ENCODE results near the gene CHRM2. TPM values are rescaled to one million over a fixed set of nuclear protein-coding genes. Genes with fewer than 3 reads are reported as not detected.

Gene CHRM2
- total RNA-seq, 2 donors from 2014 or later: not detected

GRCh38 chr7:136947347-136947746, 78.9 kb downstream of the CHRM2 start:
- Mint-ChIP-seq H3K4me1 (no peaks in the 10 kb centered on the region), H3K4me3 (no peak overlapping the region), H3K36me3 (ENCODE audit: low read depth) (no peaks in the 10 kb centered on the region), H3K27ac (no peak overlapping the region), H3K27me3 (no peaks in the 10 kb centered on the region)
- DNase-seq (no peak), ATAC-seq (no peak)
- H3K9me3 ChIP-seq (ENCODE audit: control insufficient read depth, low read length, poor library complexity, severe bottlenecking): peaks cover 2% of the 10 kb centered on the region

DNA sequence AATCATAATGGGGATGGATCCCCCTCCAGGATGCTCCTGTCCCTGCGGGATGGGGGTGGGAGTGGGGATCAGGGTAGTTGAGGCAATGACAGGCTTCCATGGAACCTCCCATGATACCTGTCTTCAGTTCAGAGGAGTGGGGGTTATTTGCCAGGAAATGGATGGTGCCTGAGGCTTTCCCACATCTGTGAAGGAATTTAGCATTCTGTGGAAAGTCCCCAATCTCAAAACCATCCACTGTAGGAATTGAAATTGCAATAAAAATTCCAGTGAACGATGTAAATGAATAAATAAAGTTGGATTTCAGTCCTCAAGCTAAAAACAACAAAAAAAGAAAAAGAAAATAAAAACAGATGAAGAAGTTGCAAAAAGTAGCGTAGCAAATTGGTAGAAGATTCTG, 81.9 kb downstream of the CHRM2 start:
- H3K4me3 Mint-ChIP-seq: no peak overlapping the region
- ATAC-seq (no peak), DNase-seq (no peak)
- H3K27ac Mint-ChIP-seq: no peak overlapping the region
- no peaks in the 10 kb centered on the region for H3K36me3 Mint-ChIP-seq (ENCODE audit: low read depth)
- H3K4me1 Mint-ChIP-seq: no peaks in the 10 kb centered on the region
- peaks cover 2% of the 10 kb centered on the region for H3K9me3 ChIP-seq (ENCODE audit: control insufficient read depth, low read length, poor library complexity, severe bottlenecking)
- no peaks in the 10 kb centered on the region for H3K27me3 Mint-ChIP-seq

- H3K4me3 Mint-ChIP-seq: no peak overlapping the region
- no peaks in the 10 kb centered on the region for H3K27me3 Mint-ChIP-seq
- DNase-seq: no peak
- no peak overlapping the region for H3K27ac Mint-ChIP-seq
- H3K36me3 Mint-ChIP-seq (ENCODE audit: low read depth): no peaks in the 10 kb centered on the region
- H3K9me3 ChIP-seq (ENCODE audit: control insufficient read depth, low read length, poor library complexity, severe bottlenecking): peaks cover 2% of the 10 kb centered on the region
- ATAC-seq: no peak
- no peaks in the 10 kb centered on the region for H3K4me1 Mint-ChIP-seq
Measured at GRCh38 chr7:136953386-136953785, 84.9 kb downstream of the CHRM2 start.

- H3K27ac Mint-ChIP-seq: no peak overlapping the region
- no peak for ATAC-seq
- no peak overlapping the region for H3K4me3 Mint-ChIP-seq
- H3K9me3 ChIP-seq (ENCODE audit: control insufficient read depth, low read length, poor library complexity, severe bottlenecking): no peaks in the 10 kb centered on the region
- no peaks in the 10 kb centered on the region for H3K4me1 Mint-ChIP-seq
- H3K27me3 Mint-ChIP-seq: no peaks in the 10 kb centered on the region
- H3K36me3 Mint-ChIP-seq (ENCODE audit: low read depth): no peaks in the 10 kb centered on the region
- no peak for DNase-seq
Measured at GRCh38 chr7:136956232-136956631, 87.8 kb downstream of the CHRM2 start.

GRCh38 chr7:136956671-136957070, 88.2 kb downstream of the CHRM2 start:
- DNase-seq (no peak), ATAC-seq (no peak)
- H3K4me1 Mint-ChIP-seq: no peaks in the 10 kb centered on the region
- H3K4me3 Mint-ChIP-seq: no peak overlapping the region
- H3K9me3 ChIP-seq (ENCODE audit: control insufficient read depth, low read length, poor library complexity, severe bottlenecking): no peaks in the 10 kb centered on the region
- H3K27me3 Mint-ChIP-seq: no peaks in the 10 kb centered on the region
- no peak overlapping the region for H3K27ac Mint-ChIP-seq
- H3K36me3 Mint-ChIP-seq (ENCODE audit: low read depth): no peaks in the 10 kb centered on the region

DNA sequence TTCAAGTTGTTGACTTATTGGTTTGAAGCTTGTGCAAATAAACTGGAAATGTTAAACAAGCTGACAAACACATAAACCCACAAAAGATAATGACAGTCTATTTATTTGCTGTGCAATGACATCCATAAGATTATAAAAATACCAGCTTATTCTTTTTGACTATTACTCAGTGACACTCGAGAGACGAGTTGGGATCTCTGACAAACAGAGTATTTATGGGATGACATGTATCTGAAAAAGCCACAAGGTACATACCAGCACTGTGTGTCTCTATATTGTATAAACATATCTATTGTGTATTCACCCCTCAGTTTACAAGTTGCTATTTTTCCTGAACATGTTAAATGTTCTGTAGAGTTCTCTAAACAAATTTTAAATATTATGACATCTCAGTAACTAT, 88.9 kb downstream of the CHRM2 start:
- no peak overlapping the region for H3K27ac Mint-ChIP-seq
- no peak overlapping the region for H3K4me3 Mint-ChIP-seq
- no peaks in the 10 kb centered on the region for H3K9me3 ChIP-seq (ENCODE audit: control insufficient read depth, low read length, poor library complexity, severe bottlenecking)
- no peaks in the 10 kb centered on the region for H3K27me3 Mint-ChIP-seq
- no peak for DNase-seq
- ATAC-seq: no peak
- no peaks in the 10 kb centered on the region for H3K36me3 Mint-ChIP-seq (ENCODE audit: low read depth)
- H3K4me1 Mint-ChIP-seq: no peaks in the 10 kb centered on the region

GRCh38 chr7:136958016-136958415, 89.6 kb downstream of the CHRM2 start:
- Mint-ChIP-seq H3K4me1 (no peaks in the 10 kb centered on the region), H3K27ac (no peak overlapping the region), H3K36me3 (ENCODE audit: low read depth) (no peaks in the 10 kb centered on the region), H3K4me3 (no peak overlapping the region), H3K27me3 (no peaks in the 10 kb centered on the region)
- ATAC-seq (no peak), DNase-seq (no peak)
- H3K9me3 ChIP-seq (ENCODE audit: control insufficient read depth, low read length, poor library complexity, severe bottlenecking): no peaks in the 10 kb centered on the region

- H3K36me3 Mint-ChIP-seq (ENCODE audit: low read depth): no peaks in the 10 kb centered on the region
- ATAC-seq: no peak
- H3K27ac Mint-ChIP-seq: no peak overlapping the region
- no peaks in the 10 kb centered on the region for H3K9me3 ChIP-seq (ENCODE audit: control insufficient read depth, low read length, poor library complexity, severe bottlenecking)
- H3K4me1 Mint-ChIP-seq: no peaks in the 10 kb centered on the region
- H3K4me3 Mint-ChIP-seq: no peak overlapping the region
- H3K27me3 Mint-ChIP-seq: no peaks in the 10 kb centered on the region
- DNase-seq: no peak
Measured at GRCh38 chr7:136964347-136964746, 95.9 kb downstream of the CHRM2 start.

- ATAC-seq: no peak
- H3K4me1 Mint-ChIP-seq: no peaks in the 10 kb centered on the region
- no peak overlapping the region for H3K4me3 Mint-ChIP-seq
- no peak for DNase-seq
- H3K36me3 Mint-ChIP-seq (ENCODE audit: low read depth): no peaks in the 10 kb centered on the region
- H3K9me3 ChIP-seq (ENCODE audit: control insufficient read depth, low read length, poor library complexity, severe bottlenecking): no peaks in the 10 kb centered on the region
- no peaks in the 10 kb centered on the region for H3K27me3 Mint-ChIP-seq
- no peak overlapping the region for H3K27ac Mint-ChIP-seq
Measured at GRCh38 chr7:136966825-136967224, 98.4 kb downstream of the CHRM2 start.

DNA sequence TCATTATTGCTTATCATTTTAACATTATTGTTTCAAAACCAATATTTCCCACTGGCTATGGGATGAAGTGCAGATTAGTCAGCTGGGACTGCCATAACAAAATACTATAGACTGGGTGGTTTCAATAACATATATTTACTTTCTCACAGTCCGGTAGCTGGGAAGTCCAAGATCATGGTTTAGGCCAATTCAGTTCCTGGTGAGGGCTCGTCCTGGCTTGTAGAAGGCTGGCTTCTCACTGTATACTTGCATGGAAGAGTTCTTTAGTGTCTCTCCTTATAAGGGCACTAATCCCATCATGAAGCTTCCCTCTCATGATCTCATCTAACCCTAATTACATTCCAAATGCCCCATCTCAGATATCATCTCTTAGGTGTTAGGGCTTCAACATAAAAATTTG, 101.3 kb downstream of the CHRM2 start:
- no peak for DNase-seq
- no peak overlapping the region for H3K4me3 Mint-ChIP-seq
- ATAC-seq: no peak
- no peaks in the 10 kb centered on the region for H3K27me3 Mint-ChIP-seq
- H3K4me1 Mint-ChIP-seq: no peaks in the 10 kb centered on the region
- H3K36me3 Mint-ChIP-seq (ENCODE audit: low read depth): no peaks in the 10 kb centered on the region
- H3K9me3 ChIP-seq (ENCODE audit: control insufficient read depth, low read length, poor library complexity, severe bottlenecking): no peaks in the 10 kb centered on the region
- H3K27ac Mint-ChIP-seq: no peak overlapping the region

- H3K27me3 Mint-ChIP-seq: no peaks in the 10 kb centered on the region
- H3K4me3 Mint-ChIP-seq: no peak overlapping the region
- no peak overlapping the region for H3K27ac Mint-ChIP-seq
- DNase-seq (no peak), ATAC-seq (no peak)
- no peaks in the 10 kb centered on the region for H3K4me1 Mint-ChIP-seq
- H3K9me3 ChIP-seq (ENCODE audit: control insufficient read depth, low read length, poor library complexity, severe bottlenecking): no peaks in the 10 kb centered on the region
- H3K36me3 Mint-ChIP-seq (ENCODE audit: low read depth): no peaks in the 10 kb centered on the region
Measured at GRCh38 chr7:136971776-136972175, 103.3 kb downstream of the CHRM2 start.

DNA sequence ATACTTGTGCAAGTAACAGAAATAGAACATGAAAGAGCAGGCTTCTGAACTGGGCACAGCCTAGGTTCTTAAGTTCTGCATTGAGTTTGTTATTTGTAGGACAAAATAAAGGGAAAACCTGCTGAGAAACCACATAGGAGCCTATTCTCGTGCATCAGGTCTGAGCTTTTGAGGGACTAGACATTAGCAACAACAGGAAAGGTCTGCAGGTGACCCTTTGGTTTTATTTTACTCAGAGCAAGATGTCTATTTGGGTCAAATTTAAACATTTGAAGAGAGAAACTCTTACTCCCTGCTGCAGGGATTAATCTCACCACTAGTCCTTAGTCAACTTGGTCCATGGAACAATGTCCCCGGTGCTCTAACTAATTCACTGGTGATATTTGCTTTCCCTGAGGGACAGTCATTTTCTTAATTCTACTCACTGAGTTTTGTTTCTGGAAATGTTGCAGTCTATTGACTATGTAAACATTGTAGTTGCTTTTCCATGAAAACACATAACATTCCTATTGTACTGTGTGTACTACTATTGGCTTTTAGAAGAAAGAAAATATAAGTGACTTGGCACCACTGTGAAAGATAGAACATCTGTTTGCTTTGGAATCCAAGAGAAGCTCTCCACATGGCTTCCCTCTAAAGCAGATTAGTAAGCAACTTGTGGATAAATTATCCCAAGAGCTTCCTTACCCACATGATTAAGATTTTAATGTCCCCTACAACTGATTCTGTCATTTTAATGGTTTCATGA, 108.2 kb downstream of the CHRM2 start:
- Mint-ChIP-seq H3K4me3 (no peak overlapping the region), H3K27me3 (no peaks in the 10 kb centered on the region), H3K27ac (no peak overlapping the region), H3K4me1 (no peaks in the 10 kb centered on the region), H3K36me3 (ENCODE audit: low read depth) (no peaks in the 10 kb centered on the region)
- ATAC-seq (no peak), DNase-seq (no peak)
- no peaks in the 10 kb centered on the region for H3K9me3 ChIP-seq (ENCODE audit: control insufficient read depth, low read length, poor library complexity, severe bottlenecking)

DNA sequence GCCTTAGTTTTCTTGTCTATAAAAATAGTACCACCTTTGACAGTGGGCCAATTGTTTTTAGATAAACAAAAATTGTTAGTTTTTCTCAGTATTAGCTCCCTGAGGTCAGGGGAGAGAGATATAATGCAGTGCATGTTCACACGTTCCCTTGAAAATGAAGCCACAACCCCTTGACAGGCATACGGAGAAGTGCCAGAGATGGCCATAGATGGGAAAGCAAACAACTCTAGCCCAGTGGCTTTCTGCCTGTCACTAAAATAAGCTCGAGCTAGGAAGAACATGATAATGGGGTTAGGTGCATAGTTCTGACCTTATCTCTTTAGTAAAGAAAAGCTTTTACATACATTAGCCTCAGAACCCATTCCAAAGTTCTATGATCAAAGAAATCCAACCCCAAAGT, 124.9 kb downstream of the CHRM2 start:
- Mint-ChIP-seq H3K27me3 (no peaks in the 10 kb centered on the region), H3K27ac (no peak overlapping the region), H3K36me3 (ENCODE audit: low read depth) (no peaks in the 10 kb centered on the region), H3K4me3 (no peak overlapping the region), H3K4me1 (no peaks in the 10 kb centered on the region)
- no peak for DNase-seq
- no peaks in the 10 kb centered on the region for H3K9me3 ChIP-seq (ENCODE audit: control insufficient read depth, low read length, poor library complexity, severe bottlenecking)
- ATAC-seq: no peak

DNA sequence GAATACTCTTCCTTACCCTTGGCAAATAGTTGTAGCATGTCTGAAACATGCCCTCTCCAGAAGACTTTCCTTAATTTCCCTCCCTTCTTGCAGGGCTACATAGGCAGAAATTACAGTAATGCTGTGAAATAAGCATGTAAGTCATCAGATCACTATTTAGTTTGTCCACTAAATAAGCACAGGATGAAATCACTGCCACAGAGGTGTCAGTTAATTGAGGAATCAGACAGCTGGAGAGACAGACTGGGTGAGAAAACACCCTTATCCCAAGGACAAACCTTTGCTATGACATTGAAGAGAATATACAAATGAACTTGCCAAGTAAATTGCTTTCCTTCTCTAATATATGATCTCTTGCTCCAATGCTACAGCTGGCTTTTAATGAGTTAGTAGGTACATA, 129.3 kb downstream of the CHRM2 start:
- no peak for ATAC-seq
- Mint-ChIP-seq H3K4me1 (no peaks in the 10 kb centered on the region), H3K4me3 (no peak overlapping the region), H3K36me3 (ENCODE audit: low read depth) (no peaks in the 10 kb centered on the region), H3K27ac (no peak overlapping the region), H3K27me3 (no peaks in the 10 kb centered on the region)
- H3K9me3 ChIP-seq (ENCODE audit: control insufficient read depth, low read length, poor library complexity, severe bottlenecking): no peaks in the 10 kb centered on the region
- no peak for DNase-seq
